Melanocyte of skin (primary cell): Measurements from ENCODE around the gene TRIM26. TPM values are rescaled to one million over a fixed set of nuclear protein-coding genes. Genes with fewer than 3 reads are reported as not detected.

Experiments
- total RNA-seq, 2 donors: library from RNA; depleted of rRNA; stranded (reverse); fragments of >200 nt; gene quantifications; 2 replicates each; pipeline ENCODE4 v1.2.3, GENCODE V29; 2012

The TRIM26 gene
- total RNA-seq, result 10 to 100 TPM; 33.7 to 35.6 TPM

DNA sequence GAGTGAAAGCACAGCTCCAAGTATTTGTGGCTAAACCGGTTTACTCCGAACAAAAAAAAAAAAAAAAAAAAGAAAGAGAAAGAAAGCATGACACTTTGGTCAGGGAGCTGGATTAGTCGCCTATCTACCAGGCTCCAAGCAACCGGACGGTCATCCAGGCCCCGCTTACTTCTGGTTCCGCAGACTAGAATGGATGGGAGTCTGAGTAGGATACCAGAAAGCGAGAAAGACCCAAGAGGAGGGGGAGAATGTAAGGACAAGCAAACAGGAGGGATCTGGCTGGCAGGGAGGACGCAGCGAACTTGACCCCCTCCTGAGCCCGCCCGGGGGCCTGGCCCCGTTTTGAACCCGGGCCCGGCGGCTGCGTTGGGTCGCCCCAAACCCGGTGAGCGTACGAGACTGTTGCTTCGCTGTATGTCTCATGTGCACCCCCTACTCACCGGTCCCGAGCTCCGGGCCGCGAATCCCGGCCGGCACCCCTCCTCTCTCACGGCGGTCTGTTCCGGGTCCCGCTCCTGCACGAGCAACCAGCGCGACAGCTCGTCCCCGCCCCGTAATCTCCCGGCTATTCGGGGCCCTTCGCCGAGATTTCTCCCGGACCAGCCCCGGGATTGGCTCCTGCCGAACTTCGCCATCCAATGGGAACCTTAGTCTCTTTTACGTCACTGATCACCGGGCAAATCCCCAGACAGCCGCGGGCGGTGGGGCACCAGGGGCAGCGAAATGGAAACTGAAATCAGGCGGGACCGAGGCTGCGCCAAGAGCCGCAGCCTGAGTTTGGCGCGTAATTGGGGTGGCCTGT lies at the start of gene TRIM26:
TSS of gene TRIM26 (minus strand) at position 542 of the 802 bp plus-strand sequence. CDS start 14,303 bp downstream, outside the sequence.

DNA sequence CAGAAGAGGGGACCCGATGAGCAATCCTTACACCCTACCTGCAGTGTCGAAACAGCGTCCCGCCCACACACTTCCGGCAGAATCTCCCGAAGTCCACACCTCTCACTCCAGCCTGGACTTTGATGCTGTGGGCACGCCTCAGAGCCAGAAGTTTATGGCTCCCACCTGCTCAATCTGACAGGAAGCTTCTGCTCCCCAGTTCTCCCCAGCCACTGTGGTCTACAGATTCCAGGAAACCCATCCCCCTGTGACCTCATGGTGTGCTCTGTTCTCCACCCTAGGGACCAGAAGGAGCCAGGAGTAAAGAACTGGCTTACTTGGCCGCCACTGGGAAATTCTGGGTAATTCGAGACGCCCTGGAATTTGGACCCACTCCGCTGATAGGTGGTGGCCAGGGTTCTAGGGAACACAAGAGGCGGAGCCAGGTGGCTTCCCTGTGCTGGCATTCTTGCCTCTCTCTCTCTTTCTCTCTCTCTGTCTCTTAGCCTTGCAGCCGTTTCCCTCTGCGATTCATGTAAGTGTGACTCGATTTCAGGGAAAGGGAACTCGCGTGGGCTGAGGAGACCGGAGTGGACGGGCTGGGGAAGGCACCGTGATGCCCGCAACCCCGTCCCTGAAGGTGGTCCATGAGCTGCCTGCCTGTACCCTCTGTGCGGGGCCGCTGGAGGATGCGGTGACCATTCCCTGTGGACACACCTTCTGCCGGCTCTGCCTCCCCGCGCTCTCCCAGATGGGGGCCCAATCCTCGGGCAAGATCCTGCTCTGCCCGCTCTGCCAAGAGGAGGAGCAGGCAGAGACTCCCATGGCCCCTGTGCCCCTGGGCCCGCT lies 49.9 kb downstream of the TRIM26 start, which contains the start of gene TRIM15:
TSS of gene TRIM15 (plus strand) at position 457 of the 828 bp plus-strand sequence. CDS start at position 596, 139 bp downstream.

DNA sequence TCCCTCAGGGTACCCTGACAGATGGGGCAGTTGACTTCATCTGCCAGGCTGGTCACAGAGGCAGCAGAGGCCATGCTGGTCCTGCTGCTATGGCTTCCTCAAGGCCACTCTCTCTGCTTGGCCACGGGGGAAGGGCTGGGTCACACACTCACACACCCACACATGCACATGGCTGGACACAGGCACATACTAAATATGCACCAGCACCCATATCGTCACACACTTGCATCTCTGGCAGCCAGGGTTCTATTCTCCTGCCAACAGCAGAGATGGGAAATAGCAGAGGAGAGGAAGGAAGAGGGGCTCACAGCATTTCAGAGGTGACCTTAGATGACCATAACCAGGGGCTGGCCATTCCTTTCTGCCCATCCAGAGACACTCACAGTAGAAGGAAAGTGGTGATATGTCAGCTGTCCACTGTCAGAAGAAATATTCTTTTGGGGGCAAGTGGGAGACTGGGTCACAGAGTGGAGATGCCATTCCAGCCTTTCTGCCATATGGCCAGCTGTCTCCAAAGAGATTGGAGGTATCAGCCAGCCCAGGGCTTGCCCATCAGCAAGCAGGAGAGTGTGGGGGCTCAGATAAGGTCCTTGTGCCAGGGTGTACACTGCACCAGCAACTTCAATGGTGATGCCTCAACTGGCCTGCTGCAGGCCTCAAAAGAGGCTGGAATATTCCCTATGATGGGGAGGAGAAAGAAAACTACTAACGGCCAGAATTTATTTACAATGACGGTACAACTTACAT lies 52.2 kb downstream of the TRIM26 start, which contains the start of gene TRIM10:
TSS of gene TRIM10 (minus strand) at position 427 of the 747 bp plus-strand sequence. CDS start at position 74, 353 bp downstream.

GRCh38 chr6:30135757-30136156 lies 77.4 kb downstream of the TRIM26 start, which contains the start of gene TRIM40:
TRIM40 (plus strand) TSS chr6:30136140; CDS start chr6:30137037, 897 bp downstream.

Other genes with a start within 250 kb of the TRIM26 start
- 10 to 100 TPM; 16.9 to 28.6 TPM for gene POLR1H, start 152.1 kb downstream of the TRIM26 start, total RNA-seq
- gene PPP1R11, start 146.2 kb downstream of the TRIM26 start, total RNA-seq, result 10 to 100 TPM; 29.6 to 35.0 TPM
- gene RNF39, start 137.6 kb downstream of the TRIM26 start, total RNA-seq, result not detected
- not detected for gene TRIM31, start 100.3 kb downstream of the TRIM26 start, total RNA-seq
- gene TRIM40, start 77.3 kb downstream of the TRIM26 start, total RNA-seq, result not detected
- gene TRIM10, start 52.2 kb downstream of the TRIM26 start, total RNA-seq, result not detected
- not detected for gene TRIM15, start 49.9 kb downstream of the TRIM26 start, total RNA-seq
- gene TRIM39, start 113.5 kb upstream of the TRIM26 start, total RNA-seq, result 1 to 10 TPM; 6.7 to 9.3 TPM
- 10 to 100 TPM; 24.8 to 38.0 TPM for gene RPP21, start 131.8 kb upstream of the TRIM26 start, total RNA-seq